WTC11 (cell line): ENCODE results near the gene TMEM38B. TPM values are rescaled to one million over a fixed set of nuclear protein-coding genes. Genes with fewer than 3 reads are reported as not detected.

Source experiments
- ATAC-seq: fragments of 200-7000 bp; cut with Tn5 transposase; 2 replicates; pipeline ENCODE4 v1.10.0; 2021; ENCODE audit warnings: mild to moderate bottlenecking, moderate library complexity
- CTCF ChIA-PET: fragments of 300-600 bp; sonication (Branson Sonifier 250); formaldehyde crosslinking; loops from one replicate; lab custom pipeline; 2021; ENCODE audit warnings: antibody characterized with exemption; lab: Charles Lee
- POLR2A ChIA-PET: fragments of 350-600 bp; sonication (Branson Sonifier 250); formaldehyde crosslinking; loops from one replicate; lab custom pipeline; 2021; ENCODE audit warnings: antibody characterized with exemption; lab: Charles Lee
- DNase-seq: peaks from one replicate; pipeline ENCODE4 v3.0.0; 2021; ENCODE audit warnings: low spot score
- H3K27ac Mint-ChIP-seq: 2 replicates; pipeline ENCODE4 v1.8.0; 2021; ENCODE audit warnings: mixed read lengths
- H3K27me3 Mint-ChIP-seq: 2 replicates; pipeline ENCODE4 v1.8.0; 2021; ENCODE audit warnings: low read depth, mild to moderate bottlenecking, moderate library complexity, mixed read lengths
- H3K36me3 Mint-ChIP-seq: 2 replicates; pipeline ENCODE4 v1.8.0; 2021; ENCODE audit warnings: mixed read lengths
- H3K4me1 Mint-ChIP-seq: 2 replicates; pipeline ENCODE4 v1.8.0; 2022; ENCODE audit warnings: mixed read lengths
- H3K4me3 Mint-ChIP-seq: 2 replicates; pipeline ENCODE4 v1.8.0; 2021; ENCODE audit warnings: mild to moderate bottlenecking, moderate library complexity, mixed read lengths
- H3K9me3 Mint-ChIP-seq: 2 replicates; pipeline ENCODE4 v1.8.0; 2021; ENCODE audit warnings: mixed read lengths
- ARID4B ChIP-seq: sonication (generic); formaldehyde crosslinking; IDR thresholded peaks from 2 replicates; pipeline ENCODE4 v1.8.0; 2023; ENCODE audit warnings: missing genetic modification reagents, mild to moderate bottlenecking, borderline replicate concordance
- ATF6 ChIP-seq: sonication (generic); formaldehyde crosslinking; IDR thresholded peaks from 2 replicates; pipeline ENCODE4 v1.8.1; 2023; ENCODE audit warnings: mild to moderate bottlenecking, missing genetic modification reagents
- ETV6 ChIP-seq: sonication (generic); formaldehyde crosslinking; IDR thresholded peaks from 2 replicates; pipeline ENCODE4 v1.8.1; 2022; ENCODE audit warnings: mild to moderate bottlenecking, missing genetic modification reagents
- FOXK1 ChIP-seq: sonication (generic); formaldehyde crosslinking; IDR thresholded peaks from 2 replicates; pipeline ENCODE4 v1.8.0; 2022; ENCODE audit warnings: mild to moderate bottlenecking, moderate library complexity, missing genetic modification reagents
- GABPB1 ChIP-seq: sonication (generic); formaldehyde crosslinking; IDR thresholded peaks from 2 replicates; pipeline ENCODE4 v1.8.1; 2023; ENCODE audit warnings: mild to moderate bottlenecking, missing genetic modification reagents
- GTF2I ChIP-seq: fragments of 250-450 bp; sonication (Bioruptor Pico); conservative IDR thresholded peaks from 2 replicates; pipeline ENCODE4 v1.4.0; 2021; ENCODE audit warnings: mild to moderate bottlenecking
- IRF1 ChIP-seq: sonication (generic); formaldehyde crosslinking; IDR thresholded peaks from 2 replicates; pipeline ENCODE4 v1.8.0; 2023; ENCODE audit warnings: missing genetic modification reagents
- JAZF1 ChIP-seq: fragments of 250-450 bp; sonication (Bioruptor Pico); IDR thresholded peaks from 2 replicates; pipeline ENCODE4 v1.9.0; 2021; ENCODE audit warnings: moderate library complexity, mild to moderate bottlenecking, inconsistent platforms
- JUN ChIP-seq: sonication (generic); formaldehyde crosslinking; IDR thresholded peaks from 2 replicates; pipeline ENCODE4 v1.8.0; 2023; ENCODE audit warnings: mild to moderate bottlenecking, missing genetic modification reagents
- MAX ChIP-seq: sonication (generic); formaldehyde crosslinking; IDR thresholded peaks from 2 replicates; pipeline ENCODE4 v1.8.0; 2022; ENCODE audit warnings: mild to moderate bottlenecking, missing genetic modification reagents
- NFATC4 ChIP-seq: fragments of 250-450 bp; sonication (Bioruptor Pico); IDR thresholded peaks from 2 replicates; pipeline ENCODE4 v1.9.0; 2021; ENCODE audit warnings: mild to moderate bottlenecking
- NFE2L1 ChIP-seq: sonication (generic); formaldehyde crosslinking; IDR thresholded peaks from 2 replicates; pipeline ENCODE4 v1.8.1; 2023; ENCODE audit warnings: missing genetic modification reagents
- NFYB ChIP-seq: sonication (generic); formaldehyde crosslinking; conservative IDR thresholded peaks from 2 replicates; pipeline ENCODE4 v1.8.0; 2022; ENCODE audit warnings: low read depth, missing genetic modification reagents
- PREB ChIP-seq: sonication (generic); formaldehyde crosslinking; IDR thresholded peaks from 2 replicates; pipeline ENCODE4 v1.8.1; 2022; ENCODE audit warnings: mild to moderate bottlenecking, missing genetic modification reagents, moderate library complexity, borderline replicate concordance
- PRRX2 ChIP-seq: fragments of 250-450 bp; sonication (Bioruptor Pico); IDR thresholded peaks from 2 replicates; pipeline ENCODE4 v1.8.0; 2021; ENCODE audit warnings: mild to moderate bottlenecking
- RORB ChIP-seq: fragments of 250-450 bp; sonication (Bioruptor Pico); IDR thresholded peaks from 2 replicates; pipeline ENCODE4 v1.9.0; 2021; ENCODE audit warnings: mild to moderate bottlenecking
- SMAD3 ChIP-seq: sonication (generic); formaldehyde crosslinking; IDR thresholded peaks from 2 replicates; pipeline ENCODE4 v1.8.0; 2022; ENCODE audit warnings: missing genetic modification reagents, mild to moderate bottlenecking, borderline replicate concordance
- SP1 ChIP-seq: sonication (generic); formaldehyde crosslinking; conservative IDR thresholded peaks from 2 replicates; pipeline ENCODE4 v1.8.1; 2022; ENCODE audit warnings: missing genetic modification reagents
- USF1 ChIP-seq: sonication (generic); formaldehyde crosslinking; IDR thresholded peaks from 2 replicates; pipeline ENCODE4 v1.8.0; 2022; ENCODE audit warnings: mild to moderate bottlenecking, missing genetic modification reagents
- ZBTB21 ChIP-seq: sonication (generic); formaldehyde crosslinking; IDR thresholded peaks from 2 replicates; pipeline ENCODE4 v1.8.1; 2023; ENCODE audit warnings: mild to moderate bottlenecking, missing genetic modification reagents, borderline replicate concordance
- ZBTB43 ChIP-seq: sonication (generic); formaldehyde crosslinking; IDR thresholded peaks from 2 replicates; pipeline ENCODE4 v1.8.1; 2023; ENCODE audit warnings: mild to moderate bottlenecking, missing genetic modification reagents
- ZNF121 ChIP-seq: sonication (generic); formaldehyde crosslinking; IDR thresholded peaks from 2 replicates; pipeline ENCODE4 v1.8.0; 2023; ENCODE audit warnings: missing genetic modification reagents
- ZNF317 ChIP-seq: sonication (generic); formaldehyde crosslinking; IDR thresholded peaks from 2 replicates; pipeline ENCODE4 v1.8.1; 2023; ENCODE audit warnings: low read depth, mild to moderate bottlenecking, moderate library complexity, missing genetic modification reagents, borderline replicate concordance
- ZNF416 ChIP-seq: fragments of 250-450 bp; sonication (Bioruptor Pico); IDR thresholded peaks from 2 replicates; pipeline ENCODE4 v1.9.0; 2021; ENCODE audit warnings: mild to moderate bottlenecking, inconsistent platforms
- ZNF671 ChIP-seq: fragments of 250-450 bp; sonication (Bioruptor Pico); IDR thresholded peaks from 2 replicates; pipeline ENCODE4 v1.8.0; 2021; ENCODE audit warnings: mild to moderate bottlenecking
- total RNA-seq: library from RNA; stranded (reverse); gene quantifications from 3 replicates; pipeline ENCODE4 v1.2.3, GENCODE V29; 2021

The TMEM38B gene
- total RNA-seq, 1 experiment from 2014 or later, result 15.7 TPM

- H3K9me3 Mint-ChIP-seq, result peaks cover 47% of the 10 kb centered on the region
- ATAC-seq (no peak), DNase-seq (no peak)
- H3K4me1 Mint-ChIP-seq, result no peaks in the 10 kb centered on the region
- no peaks in the 10 kb centered on the region; the same call in 1 of the 2 replicates for H3K27me3 Mint-ChIP-seq
- H3K4me3 Mint-ChIP-seq, result no peak overlapping the region
- ChIA-PET CTCF (interaction anchor here (1.4 kb wide), 1 partner anchor 19 kb away, joined by 5 read pairs; no protein-coding TSS in a partner anchor), POLR2A (no interaction called here)
- H3K27ac Mint-ChIP-seq, result no peak overlapping the region
- peaks cover 38% of the 10 kb centered on the region for H3K36me3 Mint-ChIP-seq
- TF ChIP-seq FOXK1 (CRISPR knock-in tag), result no peak
- TF ChIP-seq NFE2L1 (CRISPR knock-in tag), result no peak
- TF ChIP-seq SMAD3 (CRISPR knock-in tag), result no peak
- no peak for TF ChIP-seq ZBTB43 (CRISPR knock-in tag)
- TF ChIP-seq JUN (CRISPR knock-in tag), result no peak
- no peak for TF ChIP-seq RORB (CRISPR knock-in tag)
- no peak for TF ChIP-seq ETV6 (CRISPR knock-in tag)
- TF ChIP-seq NFATC4 (CRISPR knock-in tag), result no peak
- TF ChIP-seq ZBTB21 (CRISPR knock-in tag), result no peak
- TF ChIP-seq IRF1, result no peak
- no peak for TF ChIP-seq ZNF416 (CRISPR knock-in tag)
- TF ChIP-seq GTF2I, result no peak
- TF ChIP-seq PRRX2 (CRISPR knock-in tag), result no peak
- TF ChIP-seq ZNF317, result no peak
- no peak for TF ChIP-seq GABPB1 (CRISPR knock-in tag)
- TF ChIP-seq USF1, result no peak
- TF ChIP-seq JAZF1 (CRISPR knock-in tag), result no peak
- TF ChIP-seq MAX (CRISPR knock-in tag), result no peak
These were observed 42.9 kb downstream of the TMEM38B start for GRCh38 chr9:105737205-105737604.

GRCh38 chr9:105742088-105742487 lies 47.7 kb downstream of the TMEM38B start:
- DNase-seq (no peak), ATAC-seq (no peak)
- H3K4me3 Mint-ChIP-seq, result no peak overlapping the region
- no peaks in the 10 kb centered on the region for H3K4me1 Mint-ChIP-seq
- peaks cover 3% of the 10 kb centered on the region; the same call in 1 of the 2 replicates for H3K36me3 Mint-ChIP-seq
- H3K27me3 Mint-ChIP-seq, result no peaks in the 10 kb centered on the region
- H3K9me3 Mint-ChIP-seq, result no peaks in the 10 kb centered on the region
- no peak overlapping the region for H3K27ac Mint-ChIP-seq
- ChIA-PET CTCF (no interaction called here), POLR2A (no interaction called here)
- TF ChIP-seq PREB (CRISPR knock-in tag) (no peak), SP1 (CRISPR knock-in tag) (no peak), ATF6 (CRISPR knock-in tag) (no peak), NFYB (CRISPR knock-in tag) (no peak), ZNF121 (CRISPR knock-in tag) (no peak), JUN (CRISPR knock-in tag) (no peak), ZNF671 (CRISPR knock-in tag) (no peak), NFE2L1 (CRISPR knock-in tag) (no peak), ARID4B (CRISPR knock-in tag) (no peak), SMAD3 (CRISPR knock-in tag) (no peak)
